HG03064 (cell line): Measurements from ENCODE around the gene BLCAP.
A peak's percentile ranks its signal among the peaks of the same experiment; 100 is the strongest.

Source experiments
- ATAC-seq: cut with Tn5 transposase; IDR thresholded peaks from one replicate; pipeline ENCODE4 v1.9.1; 2021; ENCODE audit warnings: low read depth; ENCODE audit not compliant: unreplicated experiment

The BLCAP gene

GRCh38 chr20:37531856-37532255 lies 4.2 kb upstream of the BLCAP start:
- ATAC-seq, result no peak

- no peak for ATAC-seq
Observed at GRCh38 chr20:37530696-37531095, 3.0 kb upstream of the BLCAP start.

- no peak for ATAC-seq
Observed at GRCh38 chr20:37529968-37530600, 2.4 kb upstream of the BLCAP start.

- no peak for ATAC-seq
Observed at GRCh38 chr20:37529214-37529967, 1.7 kb upstream of the BLCAP start.

GRCh38 chr20:37528446-37529213 lies 954 bp upstream of the BLCAP start:
- peak; percentile 4 for ATAC-seq

- no peak for ATAC-seq
Observed at GRCh38 chr20:37526839-37527637, 638 bp downstream of the BLCAP start.

- ATAC-seq, result no peak
Observed at GRCh38 chr20:37526238-37526838, 1.3 kb downstream of the BLCAP start.

- no peak for ATAC-seq
Observed at GRCh38 chr20:37525810-37526209, 1.9 kb downstream of the BLCAP start.

- no peak for ATAC-seq
Observed at GRCh38 chr20:37524859-37525708, 2.6 kb downstream of the BLCAP start.

- no peak for ATAC-seq
Observed at GRCh38 chr20:37523911-37524700, 3.6 kb downstream of the BLCAP start.

- no peak for ATAC-seq
Observed at GRCh38 chr20:37523012-37523391, 4.7 kb downstream of the BLCAP start.

GRCh38 chr20:37522260-37523011 lies 5.2 kb downstream of the BLCAP start:
- ATAC-seq, result no peak

GRCh38 chr20:37521061-37521771 lies 6.5 kb downstream of the BLCAP start, which contains the start of gene NNAT:
TSS of gene NNAT (plus strand) at chr20:37521250. CDS start at chr20:37521332, 82 bp downstream.
- ATAC-seq, result no peak

- ATAC-seq, result no peak
Observed at GRCh38 chr20:37520419-37520955, 7.2 kb downstream of the BLCAP start.

GRCh38 chr20:37519508-37520418 lies 7.9 kb downstream of the BLCAP start:
- ATAC-seq, result no peak
